Hepatocyte (in vitro differentiated cells): ENCODE data around the gene OSBPL7. TPM values are rescaled to one million over a fixed set of nuclear protein-coding genes. Genes with fewer than 3 reads are reported as not detected.

Experiments used
- DNase-seq: peaks from one replicate; pipeline ENCODE4 v3.0.0-alpha.2; 2016; ENCODE audit warnings: low spot score
- H2AFZ ChIP-seq: fragments of 200-600 bp; sonication (generic); 2 replicates; pipeline ENCODE4 v1.6.0; 2016; ENCODE audit warnings: antibody characterized with exemption, mild to moderate bottlenecking
- H3K27ac ChIP-seq: fragments of 200-600 bp; sonication (generic); 2 replicates; pipeline ENCODE4 v1.5.1; 2016; ENCODE audit warnings: mild to moderate bottlenecking
- H3K27me3 ChIP-seq: fragments of 200-600 bp; sonication (generic); 2 replicates; pipeline ENCODE4 v1.6.1; 2016
- H3K36me3 ChIP-seq: fragments of 200-600 bp; sonication (generic); replicated peaks from 2 replicates; pipeline ENCODE4 v1.5.1; 2016; ENCODE audit warnings: low read depth; ENCODE audit not compliant: insufficient read depth
- H3K4me1 ChIP-seq: fragments of 200-600 bp; sonication (generic); 2 replicates; pipeline ENCODE4 v1.5.1; 2016; ENCODE audit warnings: mild to moderate bottlenecking, moderate library complexity; ENCODE audit not compliant: insufficient read depth
- H3K4me2 ChIP-seq: fragments of 200-600 bp; sonication (generic); 2 replicates; pipeline ENCODE4 v1.6.0; 2016
- H3K4me3 ChIP-seq: fragments of 200-600 bp; sonication (generic); 2 replicates; pipeline ENCODE4 v1.5.1; 2016; ENCODE audit warnings: mild to moderate bottlenecking
- H3K79me2 ChIP-seq: fragments of 200-600 bp; sonication (generic); 2 replicates; pipeline ENCODE4 v1.6.0; 2017; ENCODE audit warnings: mild to moderate bottlenecking
- H3K9me2 ChIP-seq: fragments of 200-600 bp; sonication (generic); replicated peaks from 2 replicates; pipeline ENCODE4 v1.6.0; 2017; ENCODE audit warnings: mild to moderate bottlenecking; ENCODE audit not compliant: insufficient read depth
- H3K9me3 ChIP-seq: fragments of 200-600 bp; sonication (generic); 2 replicates; pipeline ENCODE4 v1.5.1; 2016; ENCODE audit warnings: low read depth, mild to moderate bottlenecking
- H4K20me1 ChIP-seq: fragments of 200-600 bp; sonication (generic); 2 replicates; pipeline ENCODE4 v1.6.0; 2016; ENCODE audit warnings: mild to moderate bottlenecking; ENCODE audit not compliant: insufficient read depth, poor library complexity, severe bottlenecking
- EZH2 ChIP-seq: fragments of 200-600 bp; sonication (generic); IDR thresholded peaks from 2 replicates; pipeline ENCODE4 v1.6.1; 2016; ENCODE audit warnings: antibody characterized with exemption, mild to moderate bottlenecking, borderline replicate concordance
- EZH2phosphoT487 ChIP-seq: fragments of 200-600 bp; sonication (generic); IDR thresholded peaks from one replicate; pipeline ENCODE4 v1.6.1; 2018; ENCODE audit warnings: antibody characterized with exemption, mild to moderate bottlenecking, low read depth, moderate library complexity; ENCODE audit not compliant: unreplicated experiment, severe bottlenecking
- WGBS: methylation state at CpG from one replicate; pipeline ENCODE4 v1.1.6; 2016; ENCODE audit warnings: low lambda C conversion rate; ENCODE audit errors: missing lambda C conversion rate; 5-methylcytosine and 5-hydroxymethylcytosine counted together
- polyA plus RNA-seq: library from polyadenylated mRNA; unstranded; fragments of >200 nt; fragmentation: Nextera tagmentation; extraction: Ambion mirVana; gene quantifications from 2 replicates; pipeline ENCODE4 v1.2.1, GENCODE V29; 2016
- total RNA-seq: library from RNA; depleted of rRNA; stranded (reverse); fragments of >200 nt; gene quantifications from 2 replicates; pipeline ENCODE4 v1.2.3, GENCODE V29; 2014
- TF ChIP-seq, protein P1 (sequence below): fragments of 200-600 bp; sonication (generic); IDR thresholded peaks from 2 replicates; pipeline ENCODE4 v1.5.1; 2016; ENCODE audit warnings: antibody characterized with exemption, mild to moderate bottlenecking; ENCODE audit not compliant: poor library complexity

Gene OSBPL7
- total and polyA plus RNA-seq, 2 experiments from 2014 or later, result 6.2 to 9.3 TPM

DNA sequence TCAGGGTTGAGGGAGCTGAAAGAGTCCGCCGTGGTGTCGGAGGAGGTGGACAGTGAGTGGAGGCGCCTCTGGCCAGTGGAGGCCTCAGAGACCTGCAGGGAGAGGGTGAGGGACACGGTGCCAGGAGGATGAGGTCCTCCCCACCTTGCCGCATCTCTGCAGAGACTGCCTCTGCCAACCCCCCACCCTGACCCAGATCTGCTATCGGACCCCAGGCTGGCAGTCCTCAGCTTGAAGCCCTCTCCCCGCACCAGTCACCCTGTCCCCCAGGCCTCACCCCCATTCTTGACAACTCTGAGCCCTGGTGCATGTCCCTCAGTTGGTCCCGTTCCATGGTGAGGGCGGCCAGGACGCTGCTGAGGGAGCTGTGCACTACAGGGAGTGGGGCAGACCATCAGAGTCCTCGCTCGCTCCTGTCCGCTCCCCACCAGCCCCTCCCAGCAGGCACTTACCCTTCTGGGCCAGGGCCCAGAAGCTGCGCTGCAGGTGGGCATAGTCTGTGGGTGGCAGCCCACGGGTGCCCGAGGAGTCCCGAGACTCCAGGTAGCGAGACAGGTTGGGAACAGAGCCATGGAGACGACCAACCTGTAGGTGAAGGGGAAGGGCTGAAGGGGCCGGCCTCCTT is 5.4 kb downstream of the OSBPL7 start:
- H3K27me3 ChIP-seq, result no peaks in the 10 kb centered on the region
- 96% methylated on average over 20 of the region's 21 CpGs for WGBS
- no peaks in the 10 kb centered on the region for H3K36me3 ChIP-seq
- TF ChIP-seq, protein P1, sequence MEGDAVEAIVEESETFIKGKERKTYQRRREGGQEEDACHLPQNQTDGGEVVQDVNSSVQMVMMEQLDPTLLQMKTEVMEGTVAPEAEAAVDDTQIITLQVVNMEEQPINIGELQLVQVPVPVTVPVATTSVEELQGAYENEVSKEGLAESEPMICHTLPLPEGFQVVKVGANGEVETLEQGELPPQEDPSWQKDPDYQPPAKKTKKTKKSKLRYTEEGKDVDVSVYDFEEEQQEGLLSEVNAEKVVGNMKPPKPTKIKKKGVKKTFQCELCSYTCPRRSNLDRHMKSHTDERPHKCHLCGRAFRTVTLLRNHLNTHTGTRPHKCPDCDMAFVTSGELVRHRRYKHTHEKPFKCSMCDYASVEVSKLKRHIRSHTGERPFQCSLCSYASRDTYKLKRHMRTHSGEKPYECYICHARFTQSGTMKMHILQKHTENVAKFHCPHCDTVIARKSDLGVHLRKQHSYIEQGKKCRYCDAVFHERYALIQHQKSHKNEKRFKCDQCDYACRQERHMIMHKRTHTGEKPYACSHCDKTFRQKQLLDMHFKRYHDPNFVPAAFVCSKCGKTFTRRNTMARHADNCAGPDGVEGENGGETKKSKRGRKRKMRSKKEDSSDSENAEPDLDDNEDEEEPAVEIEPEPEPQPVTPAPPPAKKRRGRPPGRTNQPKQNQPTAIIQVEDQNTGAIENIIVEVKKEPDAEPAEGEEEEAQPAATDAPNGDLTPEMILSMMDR, result no peak
- TF ChIP-seq EZH2phosphoT487 (no peak), EZH2 (no peak)
- H3K4me3 ChIP-seq, result no peak overlapping the region
- no peak overlapping the region for H2AFZ ChIP-seq
- peaks cover 10% of the 10 kb centered on the region for H3K4me1 ChIP-seq
- H3K9me2 ChIP-seq, result no peaks in the 10 kb centered on the region
- no peak overlapping the region for H3K27ac ChIP-seq
- no peaks in the 10 kb centered on the region for H3K9me3 ChIP-seq
- H3K79me2 ChIP-seq, result peaks cover 4% of the 10 kb centered on the region
- no peaks in the 10 kb centered on the region for H4K20me1 ChIP-seq
- H3K4me2 ChIP-seq, result no peak overlapping the region
- no peak for DNase-seq

DNA sequence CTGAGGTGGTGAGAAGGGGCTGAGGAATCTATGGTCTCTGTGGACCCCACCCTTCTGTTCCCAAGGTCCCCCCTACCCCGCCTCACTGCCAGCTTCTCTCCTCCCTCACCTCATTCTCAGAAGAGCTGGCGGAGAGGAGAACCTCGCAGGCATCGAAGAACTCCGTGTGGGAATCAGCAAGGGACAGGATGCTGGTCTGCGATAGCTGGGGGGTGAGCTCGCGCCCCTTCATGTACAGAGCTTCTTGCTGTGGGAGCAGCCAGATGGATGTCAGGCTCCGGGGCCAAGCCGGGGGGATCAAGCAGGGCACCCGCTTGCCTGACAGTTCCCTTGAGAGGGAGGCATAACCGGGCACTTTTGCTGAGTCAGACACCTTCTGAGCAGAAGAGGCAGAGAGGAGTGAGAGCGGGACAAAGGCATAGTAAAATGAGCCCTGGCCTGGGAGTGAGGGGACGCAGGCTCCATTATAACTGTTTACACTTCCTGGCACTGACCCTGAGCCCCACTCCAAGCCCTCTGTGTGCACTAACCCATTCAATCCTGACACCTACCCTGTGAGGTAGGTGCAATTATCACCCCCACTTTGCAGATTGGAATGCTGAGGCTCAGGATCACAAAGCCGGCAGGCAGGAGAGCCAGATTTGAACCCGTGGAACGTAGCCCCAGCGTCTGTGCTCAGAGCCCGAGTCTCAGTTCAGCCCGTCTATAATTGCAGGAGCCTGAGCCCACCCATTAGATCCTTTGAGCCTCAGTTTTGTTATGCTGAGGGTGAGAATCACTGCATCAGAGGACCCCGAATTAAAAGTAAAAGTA is 6.3 kb downstream of the OSBPL7 start:
- TF ChIP-seq EZH2 (no peak), EZH2phosphoT487 (no peak)
- TF ChIP-seq, protein P1, result no peak
- Histone ChIP-seq H3K4me1 (peaks cover 11% of the 10 kb centered on the region), H3K9me3 (no peaks in the 10 kb centered on the region), H3K4me3 (no peak overlapping the region), H3K36me3 (no peaks in the 10 kb centered on the region), H3K4me2 (no peak overlapping the region), H2AFZ (no peak overlapping the region), H4K20me1 (no peaks in the 10 kb centered on the region), H3K27ac (no peak overlapping the region), H3K79me2 (no peaks in the 10 kb centered on the region), H3K9me2 (no peaks in the 10 kb centered on the region), H3K27me3 (no peaks in the 10 kb centered on the region)
- no peak for DNase-seq
- WGBS, result 97% methylated on average over 21 of the region's 21 CpGs

DNA sequence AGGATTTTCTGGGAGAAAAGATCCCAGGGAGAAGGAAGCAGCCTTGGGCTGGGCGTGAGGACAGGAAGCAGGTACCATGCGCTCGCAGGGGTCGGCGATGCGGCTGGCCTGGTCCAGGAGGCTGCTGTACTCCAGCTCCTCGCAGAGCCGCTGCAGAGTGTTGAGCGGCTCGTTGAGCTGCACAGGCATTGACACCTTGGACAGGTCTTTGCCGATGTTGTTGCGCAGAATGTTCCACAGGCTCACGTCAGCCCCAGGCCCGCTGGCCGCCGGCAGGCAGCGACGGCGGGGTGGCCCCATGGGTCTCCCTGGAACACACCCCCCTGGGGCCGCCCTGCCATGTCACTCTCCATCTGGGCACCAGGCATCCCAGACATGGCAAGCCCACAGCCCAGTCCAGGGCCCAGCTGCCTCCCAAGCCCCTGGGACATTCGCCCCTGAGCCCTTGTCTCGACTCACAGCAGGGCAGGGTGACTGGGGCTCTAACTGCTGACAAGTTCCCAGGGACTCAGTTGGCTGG is 8.0 kb downstream of the OSBPL7 start:
- H3K27ac ChIP-seq, result no peak overlapping the region
- WGBS, result 98% methylated on average over 22 of the region's 22 CpGs
- TF ChIP-seq EZH2phosphoT487, result no peak
- TF ChIP-seq EZH2, result no peak
- TF ChIP-seq, protein P1, result no peak
- no peaks in the 10 kb centered on the region for H3K79me2 ChIP-seq
- DNase-seq, result no peak
- H3K27me3 ChIP-seq, result no peaks in the 10 kb centered on the region
- H2AFZ ChIP-seq, result no peak overlapping the region
- no peaks in the 10 kb centered on the region for H4K20me1 ChIP-seq
- H3K36me3 ChIP-seq, result no peaks in the 10 kb centered on the region
- no peaks in the 10 kb centered on the region for H3K9me3 ChIP-seq
- H3K4me3 ChIP-seq, result no peak overlapping the region
- H3K4me1 ChIP-seq, result peaks cover 22% of the 10 kb centered on the region
- no peak overlapping the region for H3K4me2 ChIP-seq
- no peaks in the 10 kb centered on the region for H3K9me2 ChIP-seq
